ENCODE results near the gene SLC26A1.

The SLC26A1 gene

DNA sequence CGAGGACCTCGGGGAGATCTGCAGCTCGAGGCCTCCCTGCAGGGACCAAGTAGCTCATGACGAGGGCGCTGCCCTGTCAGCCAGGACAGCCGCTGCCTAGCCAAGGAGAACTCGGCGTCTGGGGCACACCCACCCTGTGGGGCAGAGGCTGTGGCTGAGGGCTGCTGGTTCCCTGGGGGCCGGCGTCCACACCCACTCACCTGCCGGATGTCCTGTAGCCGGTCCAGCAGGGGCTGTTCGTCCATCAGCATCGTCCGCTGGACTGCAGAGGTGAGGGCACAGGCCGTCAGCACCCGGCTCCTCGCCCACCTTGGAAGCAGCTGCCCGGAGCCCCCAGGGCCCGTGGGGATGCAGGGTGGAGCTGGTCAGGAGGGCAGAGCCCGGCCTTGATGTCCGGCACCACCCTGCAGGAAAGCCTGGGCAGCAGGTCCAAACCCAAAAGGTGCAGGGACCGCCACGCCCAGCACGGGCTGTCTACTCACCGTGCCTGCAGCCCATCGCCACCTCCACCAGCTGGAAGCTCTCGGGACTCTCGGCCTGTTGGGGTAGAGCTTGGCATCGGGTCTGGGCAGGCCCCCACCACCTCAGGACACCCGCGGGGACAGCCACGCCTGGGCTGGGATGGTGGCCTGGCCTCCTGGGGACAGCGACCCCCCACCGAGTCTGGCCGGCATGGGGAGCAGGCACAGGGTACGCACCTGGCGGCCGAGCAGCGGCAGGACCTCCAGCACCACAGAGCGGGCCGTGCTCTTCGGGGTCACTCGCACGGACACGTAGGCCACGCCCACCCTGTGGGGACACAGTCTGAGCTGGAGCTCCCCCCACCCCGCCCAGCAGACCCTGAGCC is 26.7 kb downstream of the SLC26A1 start:
- in situ Hi-C loops (cut with MboI; ENCODE audit: low sequenced_read_pairs), result no loop called here

DNA sequence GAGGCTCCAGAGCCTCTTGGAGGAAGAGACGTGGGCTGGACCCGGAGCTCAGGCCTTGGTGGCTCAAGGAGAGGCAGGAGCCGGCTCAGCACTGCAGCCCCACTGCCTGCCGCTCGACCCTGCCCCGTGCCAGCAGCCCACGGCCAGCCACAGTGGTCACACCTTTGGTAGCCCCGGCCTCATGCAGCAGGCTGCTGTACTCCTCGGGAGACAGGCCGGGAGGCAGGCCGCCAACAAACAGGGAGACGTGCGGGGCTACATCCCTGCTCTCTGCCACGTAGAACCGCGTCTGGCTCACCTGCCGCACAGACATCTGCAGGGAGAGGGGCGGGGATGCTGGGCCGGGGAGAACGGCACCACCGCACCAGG is 27.5 kb downstream of the SLC26A1 start:
- in situ Hi-C loops (cut with MboI; ENCODE audit: low sequenced_read_pairs), result no loop called here

DNA sequence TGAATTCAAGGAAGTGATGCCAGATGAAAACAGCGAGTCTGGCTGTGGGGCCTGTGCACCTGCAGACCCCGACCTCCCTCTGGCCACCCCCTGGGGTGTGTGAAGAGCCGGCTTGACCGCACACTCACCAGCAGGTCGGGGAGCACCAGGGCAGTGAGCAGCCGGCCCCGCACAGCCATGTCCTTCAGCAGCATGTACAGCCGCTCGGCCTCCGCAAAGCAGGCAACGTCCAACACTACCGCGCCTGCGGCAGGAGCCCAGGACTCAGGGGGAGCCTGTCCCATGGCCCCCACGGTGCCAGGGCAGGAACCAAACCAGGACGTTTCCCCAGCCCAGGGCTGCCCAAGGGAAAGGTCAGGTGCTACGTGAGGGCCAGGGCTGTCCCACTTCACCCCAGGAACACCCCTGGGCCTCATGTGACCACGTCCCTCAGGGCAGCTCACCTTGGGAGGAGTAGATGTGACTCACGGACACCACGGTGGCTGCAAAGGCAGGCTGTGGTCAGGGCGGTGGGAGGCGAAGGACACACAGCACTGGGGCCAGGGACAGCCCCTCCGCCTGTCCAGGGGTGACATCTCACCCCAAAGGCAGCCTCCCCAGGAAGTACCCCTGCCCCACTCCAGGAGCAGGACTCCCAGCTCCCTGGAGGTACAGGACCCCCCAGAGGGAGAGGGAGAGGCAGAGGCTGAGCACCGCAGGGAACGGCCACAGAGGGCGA is 28.0 kb downstream of the SLC26A1 start:
- in situ Hi-C loops (cut with MboI; ENCODE audit: low sequenced_read_pairs), result no loop called here

DNA sequence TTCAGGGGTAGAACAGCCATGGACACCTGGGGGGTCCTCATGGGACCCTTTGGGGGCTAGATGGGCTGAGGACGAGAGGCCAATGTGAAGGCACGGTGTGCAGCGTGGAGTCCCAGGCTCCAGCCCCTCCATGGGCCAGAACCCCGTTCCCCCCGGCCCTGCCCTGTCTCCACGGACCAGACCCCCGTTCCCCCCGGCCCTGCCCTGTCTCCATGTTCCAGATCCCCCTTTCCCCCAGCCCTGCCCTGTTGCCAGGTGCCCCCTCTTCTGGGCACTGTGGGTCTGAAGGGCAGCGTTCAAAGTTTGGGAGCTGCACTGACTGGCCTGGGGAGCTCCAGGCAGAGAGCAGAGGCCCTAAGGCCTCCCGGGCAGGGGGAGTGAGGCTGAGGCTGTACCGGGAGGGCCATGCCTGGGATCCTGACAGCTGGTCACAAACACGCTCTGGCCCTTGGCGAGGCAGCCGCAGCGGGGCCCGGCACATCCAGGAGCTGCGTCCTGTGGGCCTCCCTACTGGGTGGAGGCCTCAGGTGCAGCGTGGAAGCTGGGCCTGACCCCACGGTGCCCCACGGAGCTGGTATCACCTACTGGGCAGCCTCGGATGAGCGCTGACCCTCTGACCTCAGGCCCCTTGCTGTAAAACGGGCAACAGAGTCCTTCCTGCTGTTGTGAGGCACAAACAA is 28.7 kb downstream of the SLC26A1 start:
- in situ Hi-C loops (cut with MboI; ENCODE audit: low sequenced_read_pairs), result no loop called here

DNA sequence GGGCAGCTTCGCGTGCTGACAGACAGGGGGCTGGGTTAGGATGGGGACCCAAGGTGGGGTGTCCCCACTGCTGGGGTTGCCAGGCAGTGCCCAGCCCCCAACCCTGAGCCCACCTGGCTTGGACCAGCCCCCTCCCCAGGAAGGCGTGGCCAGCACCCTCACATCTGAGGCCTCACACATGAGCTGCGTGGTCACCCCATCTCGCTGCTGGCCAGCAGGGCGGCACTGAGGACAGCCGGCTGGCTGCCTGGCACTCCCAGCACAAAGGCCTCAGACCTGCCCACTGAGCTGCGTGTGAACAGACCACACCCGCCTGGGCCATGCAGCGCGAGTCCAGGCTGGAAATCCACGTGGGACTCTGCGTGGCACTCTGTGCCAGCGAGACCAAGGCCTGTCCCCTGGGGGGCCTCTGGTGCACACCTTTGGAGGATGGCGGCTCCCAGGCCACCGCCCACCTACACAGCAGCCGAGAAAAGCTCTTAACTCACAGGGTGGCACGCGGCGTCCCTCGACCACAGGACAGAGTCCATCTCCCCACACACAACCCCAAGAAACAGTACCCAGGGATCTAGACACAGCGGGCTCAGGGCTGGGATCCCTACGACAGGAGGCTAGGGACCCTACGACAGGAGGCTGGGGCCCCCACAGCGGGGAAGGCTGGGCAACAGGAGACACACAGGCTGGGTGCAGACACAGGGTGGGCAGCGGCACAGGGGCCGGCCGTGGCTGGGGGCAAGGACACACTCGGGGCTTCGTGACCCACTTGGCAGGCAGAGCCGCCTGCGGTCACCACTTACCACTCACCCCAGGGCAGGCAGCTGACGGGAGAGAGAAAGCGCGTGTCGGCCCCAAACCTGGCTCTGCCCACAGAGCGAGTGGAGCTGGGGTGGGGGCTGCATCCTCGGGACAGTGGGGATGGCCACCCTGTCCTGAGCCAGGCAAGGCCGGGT is 29.7 kb downstream of the SLC26A1 start:
- in situ Hi-C loops (cut with MboI; ENCODE audit: low sequenced_read_pairs), result no loop called here

DNA sequence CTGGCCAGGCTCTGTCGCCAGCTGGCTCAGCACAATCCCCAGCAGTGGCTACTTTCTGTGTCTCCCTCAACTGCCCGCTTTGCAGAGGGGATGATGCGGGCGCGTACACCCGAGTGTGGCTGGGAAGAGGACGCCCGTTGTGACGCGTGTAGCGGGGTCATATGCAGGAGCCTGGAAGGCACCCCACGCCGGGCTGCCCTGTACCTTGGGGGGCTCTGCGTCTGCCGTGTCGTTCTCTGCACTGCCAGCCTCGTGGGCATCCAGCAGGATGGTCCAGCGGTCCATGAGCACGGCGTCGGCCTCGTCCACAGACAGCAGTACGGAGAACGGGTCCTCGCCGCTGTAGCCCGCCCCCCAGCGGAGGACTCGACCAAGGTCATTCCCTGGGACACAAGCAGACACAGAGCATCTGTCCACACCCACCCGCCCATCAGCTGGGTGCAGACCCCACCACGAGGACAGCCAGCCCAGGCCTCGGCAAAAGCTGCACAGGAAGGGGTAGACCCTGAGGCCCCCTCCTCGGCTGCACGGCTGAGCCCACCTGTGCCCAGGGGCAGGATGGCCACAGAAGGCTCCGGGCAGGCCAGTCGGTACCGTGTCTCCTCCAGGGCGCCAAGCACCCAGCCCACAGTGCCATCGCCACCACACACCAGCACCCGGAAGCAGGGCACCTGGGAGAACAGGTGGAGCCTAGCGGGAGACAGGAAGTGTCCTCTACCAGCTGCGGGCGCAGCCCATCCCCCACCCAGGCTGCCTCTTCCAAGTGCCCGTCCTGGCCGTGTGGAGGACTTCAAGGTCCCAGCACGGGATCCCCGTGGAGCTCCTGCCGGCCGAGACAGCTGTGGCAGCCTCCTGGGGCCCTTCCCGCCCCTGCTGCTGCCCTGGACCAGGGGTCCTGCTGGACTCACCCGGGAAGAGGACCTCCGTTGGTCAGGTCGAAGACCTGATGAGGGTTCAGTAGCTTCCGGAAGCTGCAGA is 30.7 kb downstream of the SLC26A1 start:
- in situ Hi-C loops (cut with MboI; ENCODE audit: low sequenced_read_pairs), result no loop called here

DNA sequence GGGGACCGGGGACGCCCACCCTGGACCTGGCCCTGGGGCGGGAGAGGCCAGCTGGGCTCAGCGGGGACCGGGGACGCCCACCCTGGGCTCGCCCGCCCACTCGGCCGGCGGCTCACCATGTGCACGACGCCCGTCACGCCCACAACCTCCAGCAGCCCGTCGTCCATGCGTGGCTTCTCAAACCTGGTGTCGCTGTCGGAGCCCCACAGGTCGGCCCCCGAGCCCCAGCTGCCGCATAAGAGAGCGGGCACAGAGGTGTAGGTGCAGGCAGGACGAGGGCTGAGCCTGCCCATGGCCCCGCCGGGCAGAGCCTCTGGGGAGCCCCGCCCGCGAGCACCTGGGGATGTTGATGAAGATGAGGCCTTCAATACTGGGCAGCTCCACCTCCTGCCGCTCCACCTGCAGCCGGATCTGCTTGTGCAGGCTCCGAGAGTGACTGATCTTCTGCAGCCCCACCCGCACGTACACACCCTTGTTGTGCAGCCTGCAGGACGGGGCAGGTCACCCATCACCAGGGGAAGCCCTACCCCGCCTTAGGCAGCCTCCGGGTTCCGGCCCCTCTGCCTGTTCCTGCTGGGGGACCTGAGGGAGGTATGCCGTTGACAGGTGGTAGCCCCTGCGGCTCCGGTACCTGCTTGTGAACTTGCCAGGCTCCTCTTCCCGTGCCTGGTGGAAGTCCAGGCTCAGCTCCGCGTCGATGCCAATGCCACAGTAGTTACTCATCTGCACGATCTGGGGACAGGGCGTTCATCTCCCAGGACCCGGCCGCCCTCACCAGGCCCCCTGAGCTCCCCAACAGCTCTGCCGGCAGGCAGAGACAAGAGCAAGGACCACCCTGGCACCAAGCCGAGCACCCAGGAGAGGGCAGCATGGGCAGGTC is 31.6 kb downstream of the SLC26A1 start:
- in situ Hi-C loops (cut with MboI; ENCODE audit: low sequenced_read_pairs), result no loop called here

DNA sequence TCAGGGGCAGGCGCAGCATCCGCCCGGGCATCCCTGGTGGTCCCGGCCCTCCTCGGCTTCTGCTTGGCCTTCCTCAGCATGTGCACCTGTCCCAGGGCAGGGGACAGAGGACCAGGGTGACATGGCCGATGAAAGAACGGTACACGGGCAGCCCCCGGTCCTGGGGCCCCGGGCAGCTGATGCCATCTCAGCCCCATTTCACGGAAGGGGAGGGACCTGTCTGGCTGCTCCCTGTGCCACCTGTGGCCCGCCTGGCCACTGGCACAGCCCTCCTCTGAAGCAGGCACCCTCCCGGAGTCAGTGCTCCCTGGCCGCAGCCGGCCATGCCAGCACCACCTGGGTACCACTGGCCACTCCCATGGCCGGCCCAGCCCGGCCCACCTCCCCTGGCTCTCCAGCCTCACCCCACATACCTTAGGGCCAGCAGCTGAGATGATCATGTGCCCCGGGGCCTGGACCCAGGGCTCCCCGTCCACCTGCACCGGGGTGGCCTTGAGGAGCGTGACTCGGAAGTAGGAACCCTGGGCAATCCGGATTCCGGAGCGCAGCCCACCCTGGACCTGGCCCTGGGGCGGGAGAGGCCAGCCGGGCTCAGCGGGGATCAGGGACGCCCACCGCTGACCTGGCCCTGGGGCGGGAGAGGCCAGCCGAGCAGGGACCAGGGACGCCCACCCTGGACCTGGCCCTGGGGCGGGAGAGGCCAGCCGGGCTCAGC is 32.4 kb downstream of the SLC26A1 start:
- in situ Hi-C loops (cut with MboI; ENCODE audit: low sequenced_read_pairs), result no loop called here

DNA sequence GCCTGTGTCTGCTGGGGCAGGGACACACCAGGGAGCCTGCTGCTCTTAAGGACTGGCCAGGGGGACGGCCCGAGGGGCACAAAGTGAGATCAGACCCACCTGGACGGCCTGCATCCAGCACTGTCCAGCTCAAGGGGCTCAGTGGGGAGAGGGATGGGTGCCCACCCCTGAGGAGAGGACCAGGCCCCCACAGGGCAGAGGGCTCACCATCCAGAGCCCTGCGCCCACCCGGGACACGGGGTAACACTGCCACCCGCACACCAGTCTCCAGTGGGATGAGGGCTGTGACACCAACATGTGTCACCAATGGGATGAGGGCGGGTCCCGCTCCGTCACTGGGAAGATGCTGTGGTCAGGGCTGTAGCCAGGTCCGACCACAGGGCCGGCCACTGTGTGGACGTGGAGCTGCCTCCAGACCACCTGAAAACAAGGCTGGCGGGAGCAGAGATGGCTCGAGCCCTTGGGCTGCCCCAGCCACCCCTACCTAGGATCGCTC is 33.0 kb downstream of the SLC26A1 start:
- in situ Hi-C loops (cut with MboI; ENCODE audit: low sequenced_read_pairs), result no loop called here

DNA sequence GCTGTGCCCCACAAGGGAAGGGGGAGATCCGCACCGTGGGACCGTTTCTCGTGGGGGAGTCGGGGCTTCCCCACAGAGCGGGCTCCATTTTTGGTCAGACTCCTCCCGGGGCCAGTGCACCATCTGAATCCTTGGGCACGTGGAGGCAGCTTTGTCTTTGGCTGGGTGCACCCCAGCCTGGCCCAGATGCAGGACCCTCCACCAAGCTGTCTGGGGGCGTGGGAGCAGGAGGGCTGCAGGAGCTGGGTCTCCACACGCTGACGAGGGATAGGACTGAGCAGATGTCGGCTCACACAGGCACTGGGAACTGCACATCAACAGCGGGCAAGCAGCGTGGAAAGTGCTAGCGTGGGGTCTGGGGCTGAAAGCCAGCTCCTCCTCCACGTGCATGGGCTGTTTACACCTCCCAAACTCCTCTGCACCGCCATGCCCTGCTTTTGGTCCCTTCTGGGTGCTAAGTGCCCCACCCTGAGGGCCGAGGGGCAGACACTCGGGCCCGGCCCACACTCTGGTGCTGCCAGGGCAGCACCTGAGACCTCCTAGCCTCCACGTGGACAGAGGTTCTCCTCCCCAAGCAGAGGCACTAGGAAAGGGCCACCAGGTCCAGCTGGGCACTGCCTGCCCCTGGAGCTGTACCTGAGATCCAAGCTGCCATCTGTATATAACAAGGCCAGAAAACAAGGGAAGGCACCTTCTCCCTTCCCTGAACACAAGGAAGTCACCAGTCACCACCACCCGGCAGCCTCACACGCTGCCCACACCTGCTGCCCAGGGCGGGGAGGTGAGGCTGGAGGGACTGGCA is 33.7 kb downstream of the SLC26A1 start:
- in situ Hi-C loops (cut with MboI; ENCODE audit: low sequenced_read_pairs), result no loop called here

DNA sequence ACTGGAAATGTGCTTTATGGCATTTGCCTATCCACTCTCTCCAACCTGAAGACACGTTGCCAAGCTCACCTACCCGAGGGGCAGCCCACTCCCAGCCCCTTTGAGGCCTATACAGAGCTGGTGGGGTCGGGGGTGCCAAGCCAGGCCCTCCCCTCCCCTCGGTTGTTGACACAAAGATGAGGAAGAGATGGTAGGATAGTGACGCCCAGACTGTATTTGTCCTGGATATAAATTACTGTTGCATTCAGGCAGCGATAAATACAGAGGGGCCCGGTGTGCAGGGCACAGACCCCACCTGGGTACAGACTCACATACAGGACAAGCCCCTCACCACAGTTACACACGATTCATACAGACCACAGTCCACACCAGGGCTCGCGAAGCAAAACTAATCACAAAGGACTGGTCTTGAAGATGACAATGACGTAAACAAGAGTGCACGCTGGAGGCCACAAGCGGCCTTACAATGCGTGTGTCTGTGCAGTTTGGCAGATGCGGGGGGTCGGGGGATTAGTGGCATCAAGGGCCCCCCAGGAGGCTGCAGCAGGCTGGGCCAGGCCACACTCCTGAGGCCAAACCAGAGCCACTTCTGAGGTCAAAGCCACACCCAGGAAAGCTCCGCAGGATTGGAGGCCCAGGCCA is 34.4 kb downstream of the SLC26A1 start:
- in situ Hi-C loops (cut with MboI; ENCODE audit: low sequenced_read_pairs), result no loop called here

DNA sequence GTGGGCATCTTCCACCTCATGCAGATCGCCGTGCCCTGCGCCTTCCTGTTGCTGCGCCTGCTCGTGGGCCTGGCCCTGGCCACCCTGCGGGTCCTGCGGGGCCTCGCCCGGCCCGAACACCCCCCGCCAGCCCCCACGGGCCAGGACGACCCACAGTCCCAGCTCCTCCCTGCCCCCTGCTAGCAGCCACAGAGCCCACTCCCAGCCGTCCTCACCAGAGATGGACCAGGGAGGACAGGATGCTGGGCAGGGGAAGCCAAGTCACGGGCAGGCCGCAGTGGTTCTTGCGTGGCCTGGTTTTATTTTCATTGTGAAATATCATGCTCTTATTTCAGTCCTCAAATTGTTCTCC is 34.9 kb downstream of the SLC26A1 start:
- in situ Hi-C loops (cut with MboI; ENCODE audit: low sequenced_read_pairs), result no loop called here

DNA sequence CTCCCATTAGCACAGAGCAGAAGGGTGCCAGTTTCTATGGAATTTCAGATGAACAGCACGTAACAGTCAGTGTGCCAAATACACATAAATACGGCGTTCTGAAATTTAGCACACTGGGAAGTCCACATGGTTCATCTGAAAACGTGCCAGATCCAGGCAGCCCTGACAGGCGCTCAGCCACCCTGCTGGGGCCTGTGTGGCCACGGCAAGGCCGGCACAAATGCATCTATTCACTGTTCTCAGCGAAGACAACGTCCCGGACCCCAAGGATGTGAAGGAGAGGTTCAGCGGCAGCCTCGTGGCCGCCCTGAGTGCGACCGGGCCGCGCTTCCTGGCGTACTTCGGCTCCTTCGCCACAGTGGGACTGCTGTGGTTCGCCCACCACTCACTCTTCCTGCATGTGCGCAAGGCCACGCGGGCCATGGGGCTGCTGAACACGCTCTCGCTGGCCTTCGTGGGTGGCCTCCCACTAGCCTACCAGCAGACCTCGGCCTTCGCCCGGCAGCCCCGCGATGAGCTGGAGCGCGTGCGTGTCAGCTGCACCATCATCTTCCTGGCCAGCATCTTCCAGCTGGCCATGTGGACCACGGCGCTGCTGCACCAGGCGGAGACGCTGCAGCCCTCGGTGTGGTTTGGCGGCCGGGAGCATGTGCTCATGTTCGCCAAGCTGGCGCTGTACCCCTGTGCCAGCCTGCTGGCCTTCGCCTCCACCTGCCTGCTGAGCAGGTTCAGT is 35.5 kb downstream of the SLC26A1 start:
- in situ Hi-C loops (cut with MboI; ENCODE audit: low sequenced_read_pairs), result no loop called here

DNA sequence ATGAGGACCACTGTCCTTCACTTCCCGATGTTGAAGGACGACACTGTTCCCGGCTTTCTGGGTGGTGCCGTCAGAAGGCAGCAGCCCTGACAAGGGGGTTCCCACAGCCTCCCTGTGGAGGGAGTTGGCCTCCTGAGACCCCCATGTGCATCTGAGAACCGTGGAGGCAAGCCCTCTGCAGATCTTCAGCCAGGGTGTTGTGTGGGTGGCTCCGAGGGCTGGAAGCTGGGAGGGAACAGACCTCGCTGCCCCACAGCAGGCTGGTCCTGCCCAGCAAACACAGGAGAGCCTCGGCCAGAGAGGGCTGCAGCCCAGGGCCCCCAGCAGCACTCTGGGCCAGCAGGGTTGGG is 36.0 kb downstream of the SLC26A1 start:
- in situ Hi-C loops (cut with MboI; ENCODE audit: low sequenced_read_pairs), result no loop called here

DNA sequence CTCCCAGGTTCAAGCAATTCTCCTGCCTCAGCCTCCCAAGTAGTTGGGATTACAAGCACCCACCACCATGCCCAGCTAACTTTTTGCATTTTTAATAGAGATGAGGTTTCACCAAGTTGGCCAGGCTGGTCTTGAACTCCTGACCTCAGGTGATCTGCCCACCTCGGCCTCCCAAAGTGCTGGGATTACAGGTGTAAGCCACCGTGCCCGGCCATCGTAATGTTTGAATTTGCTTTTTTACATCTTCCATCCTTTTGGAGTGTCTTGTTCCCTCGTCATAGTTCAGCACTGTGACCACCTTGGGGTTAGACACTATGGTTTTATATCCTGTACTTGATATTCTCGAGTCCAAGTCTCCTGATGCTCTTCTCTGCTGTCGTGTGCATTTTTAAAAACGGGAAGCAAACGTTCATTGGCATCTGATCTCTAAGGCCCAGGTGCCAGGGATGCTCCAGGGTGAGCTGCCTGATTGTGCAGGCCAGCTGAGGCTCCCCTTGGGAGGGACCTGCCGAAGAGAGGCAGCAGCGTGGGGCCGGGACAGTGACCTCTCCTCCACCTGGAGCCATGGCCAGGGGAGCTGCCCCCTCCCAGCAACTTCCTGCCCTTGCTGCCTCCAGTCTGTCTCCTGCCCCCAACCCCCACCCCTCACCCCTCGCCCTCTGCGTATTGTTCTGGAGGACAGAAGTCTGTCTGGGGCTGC is 36.5 kb downstream of the SLC26A1 start:
- in situ Hi-C loops (cut with MboI; ENCODE audit: low sequenced_read_pairs), result no loop called here

Data from hTERT RPE-1 (cell line).